HCT116 (cell line): ENCODE measurements around the gene SLC37A4. TPM values are rescaled to one million over a fixed set of nuclear protein-coding genes. Genes with fewer than 3 reads are reported as not detected.

Source experiments
- ATAC-seq: fragments of 200-7000 bp; cut with Tn5 transposase; 2 replicates; pipeline ENCODE4 v1.9.1; 2020; ENCODE audit warnings: mild to moderate bottlenecking, moderate library complexity
- BruUV-seq: library from RNA; stranded (reverse); fragments of 400-500 nt; replicated peaks from 2 replicates; lab custom pipeline; 2021; lab: Mats Ljungman, UMichigan
- CTCF ChIA-PET: fragments of 300-600 bp; sonication (Branson Sonifier 250); formaldehyde crosslinking; loops from one replicate; lab custom pipeline; 2021; ENCODE audit warnings: antibody characterized with exemption; lab: Charles Lee
- POLR2A ChIA-PET: fragments of 300-600, 350-600 bp; sonication (Branson Sonifier 250); formaldehyde crosslinking; loops from one replicate; lab custom pipeline; 2021; ENCODE audit warnings: antibody characterized with exemption; lab: Charles Lee
- RAD21 ChIA-PET, 2 experiments: fragments of 300-600 bp; sonication (Branson Sonifier 250); formaldehyde crosslinking; loops; one replicate each; lab custom pipeline; 2023; ENCODE audit warnings: low total read pairs in 2 of 2; ENCODE audit not compliant: uncharacterized antibody in 2 of 2, unreplicated experiment in 2 of 2, low non-redundant PET in 1 of 2; lab: Charles Lee
- DNase-seq: peaks from one replicate; pipeline ENCODE4 v3.0.0-alpha.2; 2010; ENCODE audit warnings: low read depth, low spot score
- H2AFZ ChIP-seq: fragments of 200-600 bp; shearing (Covaris generic), sonication (generic); 2 replicates; pipeline ENCODE4 v1.6.1; 2017; ENCODE audit warnings: low read depth, mixed run types, mixed read lengths, antibody characterized with exemption, low read length; ENCODE audit not compliant: poor library complexity, severe bottlenecking
- H3K27ac ChIP-seq: 2 replicates; pipeline ENCODE4 v1.5.1; 2012; ENCODE audit warnings: low read depth, low read length
- H3K27me3 ChIP-seq: fragments of 200-600 bp; sonication (generic); 2 replicates; pipeline ENCODE4 v1.6.1; 2016; ENCODE audit warnings: mixed run types, low read length, mixed read lengths; ENCODE audit not compliant: insufficient read depth
- H3K36me3 ChIP-seq, 2 experiments: fragments of 200-500 bp in 1 of 2; fragments of 200-600 bp in 1 of 2; sonication (Bioruptor generic) in 1 of 2; sonication (generic) in 1 of 2; 2 replicates each; pipeline versions ENCODE4 v1.5.1 to v1.6.1; 2014 to 2016; ENCODE audit warnings: low read length in 2 of 2, inconsistent platforms in 1 of 2, mixed read lengths in 1 of 2, mixed run types in 1 of 2; ENCODE audit not compliant: insufficient read depth in 2 of 2, control insufficient read depth in 1 of 2
- H3K4me1 ChIP-seq, 2 experiments: fragments of 200-600 bp in 1 of 2; sonication (generic) in 1 of 2; 2 replicates each; pipeline versions ENCODE4 v1.5.1 to v1.6.1; 2012 to 2017; ENCODE audit warnings: low read length in 2 of 2, inconsistent platforms in 1 of 2, mild to moderate bottlenecking in 1 of 2, mixed read lengths in 1 of 2, mixed run types in 1 of 2, moderate library complexity in 1 of 2; ENCODE audit not compliant: insufficient read depth in 2 of 2, control insufficient read depth in 1 of 2
- H3K4me2 ChIP-seq: fragments of 200-600 bp; sonication (generic); 2 replicates; pipeline ENCODE4 v1.6.1; 2017; ENCODE audit warnings: mixed run types, low read length, mixed read lengths
- H3K4me3 ChIP-seq, 2 experiments: fragments of 200-600 bp in 1 of 2; sonication (generic) in 1 of 2; replicated peaks in 1 of 2; 2 replicates each; pipeline ENCODE4 v1.5.1; 2011 to 2016; ENCODE audit warnings: low read length in 2 of 2, control low read depth in 1 of 2, low read depth in 1 of 2, mild to moderate bottlenecking in 1 of 2, mixed read lengths in 1 of 2, mixed run types in 1 of 2
- H3K79me2 ChIP-seq: fragments of 200-600 bp; sonication (generic); 2 replicates; pipeline ENCODE4 v1.6.1; 2017; ENCODE audit warnings: mild to moderate bottlenecking, mixed run types, low read length, moderate library complexity, mixed read lengths; ENCODE audit not compliant: insufficient read depth
- H3K9ac ChIP-seq: fragments of 200-600 bp; sonication (generic); 2 replicates; pipeline ENCODE4 v1.6.1; 2016; ENCODE audit warnings: low read length, mixed read lengths
- H3K9me2 ChIP-seq: fragments of 200-600 bp; sonication (generic), shearing (Covaris generic); 2 replicates; pipeline ENCODE4 v1.6.1; 2017; ENCODE audit warnings: mixed run types, mild to moderate bottlenecking, moderate library complexity; ENCODE audit not compliant: insufficient read depth
- H3K9me3 ChIP-seq, 2 experiments: fragments of 200-500 bp in 1 of 2; fragments of 200-600 bp in 1 of 2; sonication (Bioruptor generic) in 1 of 2; sonication (generic) in 1 of 2; 2 replicates each; pipeline ENCODE4 v1.6.1; 2014 to 2017; ENCODE audit warnings: low read length in 2 of 2, mixed read lengths in 2 of 2, inconsistent platforms in 1 of 2, low read depth in 1 of 2, mild to moderate bottlenecking in 1 of 2, mixed run types in 1 of 2, moderate library complexity in 1 of 2; ENCODE audit not compliant: control insufficient read depth in 1 of 2, insufficient read depth in 1 of 2
- H4K20me1 ChIP-seq: fragments of 200-600 bp; sonication (generic), shearing (Covaris generic); 2 replicates; pipeline ENCODE4 v1.6.1; 2017; ENCODE audit warnings: mixed run types, mild to moderate bottlenecking, moderate library complexity; ENCODE audit not compliant: insufficient read depth
- CBX3 ChIP-seq: IDR thresholded peaks from 2 replicates; pipeline ENCODE4 v1.6.1; 2012; ENCODE audit warnings: low read depth
- CEBPB ChIP-seq: IDR thresholded peaks from 2 replicates; pipeline ENCODE4 v1.6.1; 2012; ENCODE audit warnings: low read depth
- EGR1 ChIP-seq: IDR thresholded peaks from 2 replicates; pipeline ENCODE4 v1.6.1; 2012; ENCODE audit warnings: low read depth
- ELF1 ChIP-seq: IDR thresholded peaks from 2 replicates; pipeline ENCODE4 v1.6.1; 2012; ENCODE audit warnings: low read depth, borderline replicate concordance
- EZH2 ChIP-seq: fragments of 200-600 bp; sonication (generic); IDR thresholded peaks from 2 replicates; pipeline ENCODE4 v1.6.1; 2017; ENCODE audit warnings: antibody characterized with exemption, mixed run types
- EZH2phosphoT487 ChIP-seq: fragments of 200-600 bp; IDR thresholded peaks from 2 replicates; pipeline ENCODE4 v1.6.1; 2018; ENCODE audit warnings: antibody characterized with exemption, borderline replicate concordance
- JUND ChIP-seq: IDR thresholded peaks from 2 replicates; pipeline ENCODE4 v1.6.1; 2012
- POLR2A ChIP-seq: IDR thresholded peaks from 2 replicates; pipeline ENCODE4 v1.7.0; 2011; ENCODE audit warnings: borderline replicate concordance; ENCODE audit not compliant: insufficient read depth, insufficient read length; ENCODE audit errors: extremely low read depth
- SRF ChIP-seq: IDR thresholded peaks from 2 replicates; pipeline ENCODE4 v1.6.1; 2012; ENCODE audit warnings: low read depth
- TCF7L2 ChIP-seq: IDR thresholded peaks from 2 replicates; pipeline ENCODE4 v1.7.0; 2011; ENCODE audit warnings: borderline replicate concordance, inconsistent platforms; ENCODE audit not compliant: insufficient read depth, insufficient read length; ENCODE audit errors: extremely low read depth
- YY1 ChIP-seq: IDR thresholded peaks from 2 replicates; pipeline ENCODE4 v1.6.1; 2011; ENCODE audit warnings: low read length, low read depth, moderate library complexity, mild to moderate bottlenecking; ENCODE audit not compliant: insufficient replicate concordance; ENCODE audit errors: extremely low read depth
- ZNF274 ChIP-seq: fragments of 200-500 bp; sonication (Bioruptor generic); IDR thresholded peaks from 2 replicates; pipeline ENCODE4 v1.6.1; 2014; ENCODE audit warnings: mild to moderate bottlenecking, low read depth, low read length, inconsistent platforms
- intact Hi-C: fragments of 100-400 bp; cut with micrococcal nuclease; formaldehyde crosslinking; loops from 2 replicates; pipeline ENCODE4 v1.10.0; 2022
- total RNA-seq: library from RNA; stranded (reverse); gene quantifications from one replicate; pipeline ENCODE4 v1.2.1, GENCODE V29; 2021; ENCODE audit not compliant: unreplicated experiment
- TF ChIP-seq, protein P1 (sequence below): IDR thresholded peaks from 2 replicates; pipeline ENCODE4 v1.6.1; 2012
- TF ChIP-seq, protein P2 (sequence below): IDR thresholded peaks from 2 replicates; pipeline ENCODE4 v1.6.1; 2012; ENCODE audit warnings: low read depth
- TF ChIP-seq, protein P3 (sequence below): IDR thresholded peaks from 2 replicates; pipeline ENCODE4 v1.6.1; 2011; ENCODE audit warnings: mild to moderate bottlenecking, low read length, moderate library complexity; ENCODE audit not compliant: insufficient replicate concordance; ENCODE audit errors: extremely low read depth
- TF ChIP-seq, protein P4 (sequence below), 3 experiments: fragments of 200-600 bp in 1 of 3; sonication (generic) in 1 of 3; IDR thresholded peaks in 2 of 3; conservative IDR thresholded peaks in 1 of 3; 2 replicates each; pipeline ENCODE4 v1.5.1; 2012 to 2017; ENCODE audit warnings: low read depth in 2 of 3, low read length in 2 of 3, antibody characterized with exemption in 1 of 3, borderline replicate concordance in 1 of 3, control low read depth in 1 of 3, mild to moderate bottlenecking in 1 of 3, mixed read lengths in 1 of 3, mixed run types in 1 of 3, moderate library complexity in 1 of 3; ENCODE audit not compliant: insufficient read depth in 1 of 3

Gene SLC37A4
- total RNA-seq, 1 experiment from 2014 or later = 49.8 TPM

DNA sequence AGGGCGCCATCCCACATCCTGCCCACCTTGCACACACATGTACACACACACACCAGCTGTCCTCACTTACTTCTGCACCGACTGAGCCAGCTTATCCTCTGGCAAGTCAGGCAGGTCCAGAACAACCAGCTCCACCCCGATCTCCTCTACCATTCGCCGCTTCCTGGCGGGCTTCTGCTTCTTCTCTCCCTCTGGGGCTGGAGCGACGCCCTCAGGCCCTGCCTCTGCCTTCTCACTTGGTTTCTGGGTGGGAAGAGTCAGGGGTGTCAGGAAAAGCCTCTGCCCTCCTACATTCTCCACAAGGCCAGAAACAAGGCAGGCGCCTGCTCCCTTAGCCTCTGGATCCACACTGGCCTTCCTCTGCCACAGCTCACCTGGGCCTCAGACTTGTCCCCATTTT lies 18.0 kb upstream of the SLC37A4 start:
- Histone ChIP-seq H3K9me3 (no peaks in the 10 kb centered on the region), H3K4me2 (no peak overlapping the region), H3K27ac (no peak overlapping the region), H3K36me3 (peaks cover 49 to 56% of the 10 kb centered on the region in 2 experiments), H2AFZ (no peak overlapping the region), H3K9ac (no peak overlapping the region), H3K4me3 (no peak overlapping the region), H4K20me1 (no peaks in the 10 kb centered on the region), H3K79me2 (no peaks in the 10 kb centered on the region), H3K4me1 (no peaks in the 10 kb centered on the region), H3K9me2 (no peaks in the 10 kb centered on the region), H3K27me3 (no peaks in the 10 kb centered on the region)
- CTCF ChIA-PET = no interaction called here
- DNase-seq (no peak), ATAC-seq (no peak)
- POLR2A ChIA-PET = no interaction called here
- BruUV-seq = no TSS peak
- RAD21 ChIA-PET = no interaction called here
- intact Hi-C loops = no loop called here
- TF ChIP-seq CEBPB (no peak), JUND (no peak), POLR2A (no peak), EZH2phosphoT487 (no peak), SRF (no peak), TCF7L2 (no peak), ZNF274 (no peak), ELF1 (no peak), YY1 (no peak), EZH2 (no peak), EGR1 (no peak), CBX3 (no peak)
- TF ChIP-seq, protein P1, sequence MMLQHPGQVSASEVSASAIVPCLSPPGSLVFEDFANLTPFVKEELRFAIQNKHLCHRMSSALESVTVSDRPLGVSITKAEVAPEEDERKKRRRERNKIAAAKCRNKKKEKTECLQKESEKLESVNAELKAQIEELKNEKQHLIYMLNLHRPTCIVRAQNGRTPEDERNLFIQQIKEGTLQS = no peak
- TF ChIP-seq, protein P2, sequence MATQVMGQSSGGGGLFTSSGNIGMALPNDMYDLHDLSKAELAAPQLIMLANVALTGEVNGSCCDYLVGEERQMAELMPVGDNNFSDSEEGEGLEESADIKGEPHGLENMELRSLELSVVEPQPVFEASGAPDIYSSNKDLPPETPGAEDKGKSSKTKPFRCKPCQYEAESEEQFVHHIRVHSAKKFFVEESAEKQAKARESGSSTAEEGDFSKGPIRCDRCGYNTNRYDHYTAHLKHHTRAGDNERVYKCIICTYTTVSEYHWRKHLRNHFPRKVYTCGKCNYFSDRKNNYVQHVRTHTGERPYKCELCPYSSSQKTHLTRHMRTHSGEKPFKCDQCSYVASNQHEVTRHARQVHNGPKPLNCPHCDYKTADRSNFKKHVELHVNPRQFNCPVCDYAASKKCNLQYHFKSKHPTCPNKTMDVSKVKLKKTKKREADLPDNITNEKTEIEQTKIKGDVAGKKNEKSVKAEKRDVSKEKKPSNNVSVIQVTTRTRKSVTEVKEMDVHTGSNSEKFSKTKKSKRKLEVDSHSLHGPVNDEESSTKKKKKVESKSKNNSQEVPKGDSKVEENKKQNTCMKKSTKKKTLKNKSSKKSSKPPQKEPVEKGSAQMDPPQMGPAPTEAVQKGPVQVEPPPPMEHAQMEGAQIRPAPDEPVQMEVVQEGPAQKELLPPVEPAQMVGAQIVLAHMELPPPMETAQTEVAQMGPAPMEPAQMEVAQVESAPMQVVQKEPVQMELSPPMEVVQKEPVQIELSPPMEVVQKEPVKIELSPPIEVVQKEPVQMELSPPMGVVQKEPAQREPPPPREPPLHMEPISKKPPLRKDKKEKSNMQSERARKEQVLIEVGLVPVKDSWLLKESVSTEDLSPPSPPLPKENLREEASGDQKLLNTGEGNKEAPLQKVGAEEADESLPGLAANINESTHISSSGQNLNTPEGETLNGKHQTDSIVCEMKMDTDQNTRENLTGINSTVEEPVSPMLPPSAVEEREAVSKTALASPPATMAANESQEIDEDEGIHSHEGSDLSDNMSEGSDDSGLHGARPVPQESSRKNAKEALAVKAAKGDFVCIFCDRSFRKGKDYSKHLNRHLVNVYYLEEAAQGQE = no peak
- TF ChIP-seq, protein P3, sequence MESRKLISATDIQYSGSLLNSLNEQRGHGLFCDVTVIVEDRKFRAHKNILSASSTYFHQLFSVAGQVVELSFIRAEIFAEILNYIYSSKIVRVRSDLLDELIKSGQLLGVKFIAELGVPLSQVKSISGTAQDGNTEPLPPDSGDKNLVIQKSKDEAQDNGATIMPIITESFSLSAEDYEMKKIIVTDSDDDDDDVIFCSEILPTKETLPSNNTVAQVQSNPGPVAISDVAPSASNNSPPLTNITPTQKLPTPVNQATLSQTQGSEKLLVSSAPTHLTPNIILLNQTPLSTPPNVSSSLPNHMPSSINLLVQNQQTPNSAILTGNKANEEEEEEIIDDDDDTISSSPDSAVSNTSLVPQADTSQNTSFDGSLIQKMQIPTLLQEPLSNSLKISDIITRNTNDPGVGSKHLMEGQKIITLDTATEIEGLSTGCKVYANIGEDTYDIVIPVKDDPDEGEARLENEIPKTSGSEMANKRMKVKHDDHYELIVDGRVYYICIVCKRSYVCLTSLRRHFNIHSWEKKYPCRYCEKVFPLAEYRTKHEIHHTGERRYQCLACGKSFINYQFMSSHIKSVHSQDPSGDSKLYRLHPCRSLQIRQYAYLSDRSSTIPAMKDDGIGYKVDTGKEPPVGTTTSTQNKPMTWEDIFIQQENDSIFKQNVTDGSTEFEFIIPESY = no peak
- TF ChIP-seq, protein P4, sequence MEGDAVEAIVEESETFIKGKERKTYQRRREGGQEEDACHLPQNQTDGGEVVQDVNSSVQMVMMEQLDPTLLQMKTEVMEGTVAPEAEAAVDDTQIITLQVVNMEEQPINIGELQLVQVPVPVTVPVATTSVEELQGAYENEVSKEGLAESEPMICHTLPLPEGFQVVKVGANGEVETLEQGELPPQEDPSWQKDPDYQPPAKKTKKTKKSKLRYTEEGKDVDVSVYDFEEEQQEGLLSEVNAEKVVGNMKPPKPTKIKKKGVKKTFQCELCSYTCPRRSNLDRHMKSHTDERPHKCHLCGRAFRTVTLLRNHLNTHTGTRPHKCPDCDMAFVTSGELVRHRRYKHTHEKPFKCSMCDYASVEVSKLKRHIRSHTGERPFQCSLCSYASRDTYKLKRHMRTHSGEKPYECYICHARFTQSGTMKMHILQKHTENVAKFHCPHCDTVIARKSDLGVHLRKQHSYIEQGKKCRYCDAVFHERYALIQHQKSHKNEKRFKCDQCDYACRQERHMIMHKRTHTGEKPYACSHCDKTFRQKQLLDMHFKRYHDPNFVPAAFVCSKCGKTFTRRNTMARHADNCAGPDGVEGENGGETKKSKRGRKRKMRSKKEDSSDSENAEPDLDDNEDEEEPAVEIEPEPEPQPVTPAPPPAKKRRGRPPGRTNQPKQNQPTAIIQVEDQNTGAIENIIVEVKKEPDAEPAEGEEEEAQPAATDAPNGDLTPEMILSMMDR (IDR thresholded peaks at IDR 0.05 in 2 of 3, conservative IDR thresholded peaks at IDR 0.05 in 1 of 3; ENCODE audit: borderline replicate concordance in 1 of 3, insufficient read depth in 1 of 3, low read depth in 2 of 3, low read length in 2 of 3) = no peak
